ENCODE data around the gene LRCH1.

GRCh38 chr13:46778890-46779289 is 225.9 kb downstream of the LRCH1 start:
- TF ChIP-seq EZH2 (IDR thresholded peaks at IDR 0.05; ENCODE audit: insufficient read depth, poor library complexity, severe bottlenecking), result no peak
- no peak for TF ChIP-seq EZH2phosphoT487 (IDR thresholded peaks at IDR 0.05; ENCODE audit: insufficient read depth, low read depth)
